HG03159 (cell line): ENCODE measurements around the gene MAPK11.

Source experiments
- ATAC-seq: cut with Tn5 transposase; IDR thresholded peaks from one replicate; pipeline ENCODE4 v1.9.1; 2021; ENCODE audit warnings: mild to moderate bottlenecking, moderate library complexity; ENCODE audit not compliant: unreplicated experiment

The MAPK11 gene

DNA sequence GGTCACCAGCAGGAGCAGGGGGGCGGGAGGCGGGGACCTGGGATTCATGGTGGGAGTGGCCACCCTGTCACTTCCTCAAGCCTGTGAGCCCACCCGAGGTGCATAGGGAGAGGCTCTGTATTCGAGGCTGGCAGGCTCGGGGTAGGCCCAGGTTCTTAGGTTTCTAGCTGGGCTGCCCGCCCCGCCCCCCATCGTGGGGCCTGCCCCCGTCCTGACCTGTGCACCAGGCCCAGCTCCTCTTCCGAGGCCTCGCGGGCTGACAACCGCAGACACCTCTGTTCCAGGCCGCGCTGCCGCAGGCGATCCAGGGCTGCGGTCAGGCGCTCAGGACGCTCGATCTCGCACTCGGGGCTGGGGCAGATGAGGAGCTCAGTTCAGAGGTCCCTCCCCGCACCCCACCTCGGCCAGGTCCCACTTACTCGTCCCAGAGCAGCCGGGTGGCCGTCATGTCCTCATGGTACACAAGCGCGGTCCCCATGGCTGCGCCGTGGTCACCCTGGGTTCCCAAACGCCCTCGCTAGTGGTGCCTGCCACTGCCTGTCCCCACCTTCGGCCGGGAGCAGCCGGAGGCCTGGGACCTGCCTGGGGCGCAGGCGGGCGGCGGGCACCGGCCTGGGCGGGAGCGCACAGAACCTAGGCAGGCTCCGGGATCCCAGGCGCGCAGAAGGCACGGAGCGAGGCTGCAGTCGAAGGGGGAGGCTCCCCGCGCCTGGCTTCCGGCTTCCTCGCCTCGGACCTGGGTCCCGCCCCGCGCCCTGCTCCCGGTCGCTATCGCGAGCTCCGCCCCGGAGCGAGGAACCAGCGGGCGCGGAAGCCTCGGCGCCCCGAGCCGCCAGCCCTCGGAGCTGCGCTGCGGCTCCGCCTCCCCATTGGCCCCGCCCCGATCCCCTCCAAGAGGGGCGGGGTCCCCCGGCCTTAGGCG is 19.4 kb downstream of the MAPK11 start, which contains the start of gene HDAC10:
TSS of gene HDAC10 (minus strand) at position 711 of the 922 bp plus-strand sequence. CDS start at position 478, 233 bp downstream.
- no peak for ATAC-seq

DNA sequence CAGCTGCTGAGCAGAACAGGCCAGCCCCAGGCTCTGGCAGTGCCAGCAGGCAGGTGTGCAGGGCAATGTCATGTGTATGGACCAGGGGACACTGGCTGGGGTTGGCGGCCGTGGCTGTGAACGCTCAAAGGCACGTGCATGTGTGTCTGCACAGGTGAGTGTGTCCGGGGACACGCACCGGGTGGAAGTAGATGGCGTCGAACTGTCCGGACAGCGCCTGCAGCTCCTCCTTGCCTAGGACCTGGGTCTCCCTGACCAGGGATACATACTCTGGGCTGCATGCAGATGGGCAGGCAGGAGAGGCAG is 20.0 kb downstream of the MAPK11 start:
- no peak for ATAC-seq

DNA sequence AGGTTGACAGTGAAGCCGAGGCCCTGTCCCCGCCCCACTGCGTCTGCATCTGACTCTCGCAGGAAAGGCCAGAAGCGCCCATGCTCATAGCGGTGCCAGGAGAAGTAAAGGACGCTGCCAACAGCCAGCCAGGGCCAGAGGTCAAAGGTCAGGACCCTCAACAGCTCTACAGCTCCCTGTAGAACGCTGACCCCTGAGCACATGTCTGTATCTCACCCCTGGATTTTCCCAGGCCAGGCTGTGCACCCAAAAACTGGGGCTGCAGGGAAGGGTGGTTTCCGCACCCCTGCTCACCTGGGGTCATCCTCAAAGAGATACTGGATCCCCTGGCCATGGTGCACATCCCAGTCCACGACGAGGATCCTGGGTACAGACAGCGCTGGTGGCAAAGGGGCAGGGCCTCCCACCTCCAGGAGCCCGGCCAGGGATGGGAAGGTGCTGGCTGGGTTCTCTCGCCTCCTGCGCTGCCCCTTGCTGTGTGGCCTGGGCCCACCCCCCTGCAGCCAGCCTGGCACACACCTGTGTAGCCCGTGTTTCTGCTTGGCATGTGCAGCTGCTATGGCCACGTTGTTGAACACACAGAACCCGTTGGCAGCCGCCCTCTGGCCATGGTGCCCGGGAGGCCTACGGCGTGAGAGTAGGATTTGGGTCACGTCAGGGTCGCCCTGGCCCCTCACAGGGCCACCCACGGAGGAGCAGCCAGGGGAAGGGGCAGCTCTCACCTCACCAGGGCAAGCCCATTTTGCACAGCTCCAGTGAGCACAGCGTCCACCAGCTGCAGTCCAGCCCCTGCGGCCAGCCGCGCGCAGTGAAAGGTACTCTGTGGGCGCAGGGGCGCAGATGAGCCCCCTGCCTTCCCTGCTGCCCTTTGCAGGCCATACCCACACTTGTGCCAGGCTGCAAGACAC is 20.6 kb downstream of the MAPK11 start:
- no peak for ATAC-seq

DNA sequence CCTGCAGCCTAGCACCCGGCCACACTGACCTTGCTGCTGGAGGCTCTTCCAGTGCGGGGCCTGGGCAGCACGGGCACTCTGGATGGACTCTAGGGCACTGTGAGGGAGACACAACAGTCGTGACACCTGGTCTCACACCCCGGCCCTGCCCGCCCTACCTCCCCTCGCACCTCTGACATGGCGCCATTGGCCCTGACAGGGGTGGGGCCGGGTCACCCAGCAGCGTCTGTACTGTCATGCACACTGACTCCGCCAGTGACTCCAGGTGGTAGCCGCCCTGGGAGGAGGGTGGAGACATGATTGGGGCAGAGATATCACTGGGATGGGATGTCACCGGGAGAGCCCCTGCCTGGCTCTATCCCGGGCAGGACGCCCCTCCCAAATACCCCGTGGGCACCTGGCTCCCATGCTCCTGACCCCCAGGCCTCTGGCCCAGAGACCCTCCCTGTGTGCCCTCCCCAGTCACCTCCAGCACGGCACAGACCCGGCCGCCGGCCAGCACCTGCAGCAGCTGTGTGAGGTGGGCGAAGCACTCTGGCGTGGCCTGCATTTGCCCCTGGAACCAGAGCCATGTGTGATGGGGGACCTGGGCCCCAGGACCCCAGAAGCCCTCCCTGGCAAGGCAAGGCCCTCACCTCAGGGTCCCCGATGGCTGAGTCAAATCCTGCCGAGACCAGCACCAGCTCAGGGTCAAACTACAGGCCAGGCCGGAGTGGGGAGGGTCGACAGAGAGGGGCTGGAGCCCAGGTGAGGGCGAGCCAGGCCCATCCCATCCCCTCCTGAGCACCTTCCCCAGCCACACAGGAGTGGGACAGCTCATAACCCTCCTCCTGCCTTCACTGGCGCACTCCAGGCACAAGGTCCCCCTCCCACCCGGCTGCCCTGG is 21.7 kb downstream of the MAPK11 start:
- ATAC-seq: no peak

DNA sequence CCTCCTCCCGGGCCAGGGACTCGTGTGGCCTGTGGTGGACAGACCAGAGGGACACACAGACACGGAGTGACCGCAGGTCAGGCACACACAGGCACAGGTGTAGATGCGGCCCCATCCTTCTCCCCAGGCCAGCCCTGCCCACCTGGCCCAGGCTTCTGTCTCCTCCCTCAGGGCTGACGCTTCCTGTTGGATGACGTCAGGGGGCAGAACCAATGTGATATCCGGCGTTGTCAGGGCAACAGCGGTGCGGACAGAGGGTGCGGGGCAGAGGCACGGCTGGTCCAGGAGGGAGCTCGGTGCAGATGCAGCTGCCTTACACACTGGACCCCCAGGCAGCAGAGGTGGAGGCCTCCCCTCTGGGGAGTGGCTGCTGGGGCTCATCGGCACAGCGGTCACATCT is 22.4 kb downstream of the MAPK11 start:
- ATAC-seq: no peak

DNA sequence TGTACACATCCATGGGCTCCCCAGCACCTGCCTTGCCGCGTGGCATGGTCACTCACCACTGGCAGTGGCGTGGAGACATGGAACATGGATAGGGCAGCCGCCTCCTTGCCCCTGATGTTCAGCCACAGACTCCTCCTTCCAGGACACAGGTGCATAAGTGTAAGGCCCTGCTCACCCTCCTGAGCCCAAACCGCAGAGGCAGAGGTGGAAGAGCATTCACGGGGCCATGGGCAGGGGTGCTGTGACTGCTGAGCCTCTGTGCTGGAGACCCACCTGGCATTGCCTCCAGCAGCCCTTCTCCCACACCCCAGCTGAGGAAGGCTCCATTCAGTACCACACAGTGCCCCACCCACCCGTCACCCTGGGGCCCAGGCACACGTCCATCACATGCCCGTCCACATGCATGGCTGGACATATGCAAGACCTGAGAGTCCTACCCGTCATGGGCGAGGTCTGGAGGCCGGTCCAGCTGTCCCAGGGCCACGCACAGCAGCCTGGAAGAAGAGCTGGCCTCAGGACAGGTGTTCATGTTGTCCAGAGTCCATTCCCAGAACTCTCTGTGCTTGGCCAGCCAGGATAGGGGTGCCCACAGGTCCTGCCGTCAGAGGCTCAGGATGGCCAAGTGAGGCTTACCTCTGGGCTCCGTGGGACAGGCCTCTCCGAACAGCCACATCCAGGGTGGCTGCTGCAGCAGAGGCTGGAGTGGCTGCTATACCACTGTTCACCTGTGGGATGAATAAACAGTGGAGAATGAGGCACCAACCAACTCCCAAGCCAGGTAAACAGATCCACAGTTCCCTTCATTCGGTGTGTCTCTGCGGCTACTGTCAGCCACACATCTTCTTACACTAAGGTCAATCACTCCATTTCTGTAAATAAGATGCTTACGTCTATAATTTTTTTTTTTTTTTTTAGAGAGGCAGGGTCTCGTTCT is 23.7 kb downstream of the MAPK11 start:
- no peak for ATAC-seq

DNA sequence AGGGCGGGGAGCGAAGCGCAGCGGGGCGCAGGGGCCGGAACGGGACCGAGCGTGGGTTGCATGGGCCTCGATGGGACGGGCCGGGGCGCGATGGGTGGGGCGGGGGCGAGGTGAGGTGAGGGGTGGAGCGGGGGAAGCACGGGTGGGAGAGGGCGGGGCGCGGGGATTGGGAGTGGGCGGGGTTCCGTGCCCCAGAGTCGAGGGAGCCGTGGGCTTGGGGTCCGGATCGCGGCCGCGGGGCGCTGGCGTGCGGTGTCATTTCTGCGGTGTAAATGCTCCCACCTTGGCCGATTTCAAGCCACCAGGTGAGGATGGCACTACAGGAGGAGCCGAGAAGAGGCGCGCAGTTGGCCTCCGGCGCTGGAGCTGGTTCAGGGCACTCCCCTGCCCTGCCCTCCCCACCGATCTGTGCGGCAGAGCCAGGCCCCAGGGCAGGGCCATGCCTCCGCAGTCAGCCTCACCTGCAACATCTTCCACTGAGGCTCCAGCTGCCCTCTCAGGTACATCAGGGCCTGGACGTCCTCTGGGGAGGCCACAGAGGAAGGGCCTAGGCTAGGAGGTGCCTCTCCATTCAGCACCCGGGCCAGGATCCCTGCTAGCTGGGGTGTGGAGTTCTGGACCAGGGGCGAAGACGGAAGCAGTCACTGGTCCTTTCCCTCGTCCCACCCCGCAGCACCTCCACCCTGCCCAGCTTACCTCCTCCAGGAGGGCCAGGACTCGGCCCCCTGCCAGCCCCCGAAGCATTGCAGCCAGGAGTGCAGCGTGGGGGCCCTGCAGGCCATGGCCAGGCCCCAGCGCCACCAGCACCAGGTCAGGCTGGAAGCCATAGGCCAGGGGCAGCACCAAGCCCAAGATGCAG is 24.7 kb downstream of the MAPK11 start:
- no peak for ATAC-seq

DNA sequence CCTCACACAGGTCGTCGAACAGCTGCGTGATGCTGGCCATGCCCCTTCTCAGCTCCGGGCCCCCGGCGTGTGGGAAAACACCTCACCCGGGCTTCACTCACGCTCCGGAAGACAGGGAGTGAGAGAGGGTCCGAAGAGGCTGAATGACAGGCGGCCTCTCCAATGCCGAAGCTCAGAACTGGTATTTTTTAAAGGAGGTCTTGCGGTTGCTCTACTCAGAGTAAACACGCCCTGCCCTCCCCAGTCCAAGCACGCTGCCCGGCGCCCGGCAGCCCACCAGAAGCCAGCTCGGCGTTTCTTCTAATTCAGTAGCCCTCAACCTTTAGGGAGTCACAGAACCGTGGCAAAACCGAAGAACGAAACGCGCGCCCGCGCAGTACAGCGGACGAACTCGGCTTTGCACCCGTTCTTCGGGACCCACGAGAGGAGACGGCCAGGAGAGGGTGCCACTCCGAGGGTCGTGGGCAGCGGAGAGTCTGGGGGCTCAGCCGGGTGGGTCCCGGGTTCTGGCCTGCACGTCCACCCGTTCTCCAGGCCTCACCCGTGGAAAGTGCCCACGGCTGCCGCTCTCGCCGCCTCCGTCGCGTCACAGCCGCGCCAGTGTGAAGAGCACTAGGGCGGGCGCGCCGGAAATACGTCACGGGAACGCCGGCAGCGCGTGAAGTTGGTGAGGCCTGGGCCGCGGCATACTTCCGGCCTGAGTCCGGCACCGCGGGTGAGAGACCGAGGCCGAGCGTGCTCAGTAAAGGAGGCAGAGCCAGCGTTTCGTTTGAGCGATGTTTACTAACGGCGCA is 25.6 kb downstream of the MAPK11 start, which contains the start of gene TUBGCP6:
TSS of gene TUBGCP6 (minus strand) at position 604 of the 794 bp plus-strand sequence. CDS start at position 40, 564 bp downstream.
- peak; percentile 66 for ATAC-seq

DNA sequence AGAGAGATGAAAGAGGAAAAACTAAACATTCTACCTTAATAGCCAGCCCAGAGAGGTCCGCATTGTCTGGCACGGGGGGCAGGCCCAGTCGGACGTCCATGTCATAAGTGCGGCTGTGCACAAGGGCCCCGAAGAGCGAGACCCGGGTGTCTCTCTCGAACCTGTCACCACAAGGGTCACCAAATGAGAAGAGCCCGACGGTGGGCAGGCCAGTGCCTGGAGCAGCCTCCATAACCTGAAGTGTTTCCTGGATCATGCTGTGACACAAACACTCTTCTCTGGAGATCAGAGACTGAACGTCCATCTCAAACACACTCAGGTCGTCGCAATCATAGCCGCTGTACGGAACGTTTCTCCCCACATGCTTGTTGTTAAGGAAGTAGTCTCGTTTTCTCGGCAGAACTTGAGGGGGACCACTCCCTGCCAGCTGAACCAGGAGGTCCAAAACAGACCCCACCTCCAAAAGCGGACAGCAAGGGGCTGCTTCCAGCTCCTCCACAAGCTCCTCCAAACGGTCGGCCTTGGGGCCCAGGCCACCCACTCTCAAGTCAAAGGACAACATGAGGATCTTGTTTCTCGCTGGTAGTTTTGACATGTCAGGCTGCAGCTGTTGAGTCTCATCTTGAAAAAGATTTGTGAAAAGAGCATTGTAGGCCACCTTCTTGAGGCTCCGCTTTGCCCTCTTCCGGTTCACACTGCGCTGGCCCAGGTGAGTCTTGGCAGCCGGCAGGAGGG is 26.3 kb downstream of the MAPK11 start:
- ATAC-seq: no peak

DNA sequence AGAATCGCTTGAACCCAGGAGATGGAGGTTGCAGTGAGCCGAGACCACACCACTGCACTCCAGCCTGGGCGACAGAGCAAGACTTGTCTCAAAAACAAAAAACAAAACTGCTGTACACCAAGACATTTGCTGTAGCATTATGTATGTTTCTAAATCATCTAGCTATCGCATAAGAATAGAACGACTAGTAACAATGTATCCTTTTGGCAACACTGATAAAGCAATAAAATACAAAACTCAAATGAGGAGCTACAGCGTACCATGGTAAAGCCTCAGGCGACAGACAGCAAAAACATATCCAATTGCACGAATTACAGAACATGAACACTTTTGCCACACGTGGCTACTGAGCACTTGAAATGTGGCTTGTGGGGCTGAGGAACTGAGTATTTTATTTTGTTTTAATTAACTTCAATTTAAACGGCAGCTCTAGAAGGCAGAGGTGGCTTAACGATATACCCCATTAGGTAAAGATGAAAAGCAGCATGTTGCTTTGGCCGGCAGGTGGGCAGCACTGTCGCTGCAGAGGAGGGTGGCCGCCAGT is 27.7 kb downstream of the MAPK11 start:
- no peak for ATAC-seq

DNA sequence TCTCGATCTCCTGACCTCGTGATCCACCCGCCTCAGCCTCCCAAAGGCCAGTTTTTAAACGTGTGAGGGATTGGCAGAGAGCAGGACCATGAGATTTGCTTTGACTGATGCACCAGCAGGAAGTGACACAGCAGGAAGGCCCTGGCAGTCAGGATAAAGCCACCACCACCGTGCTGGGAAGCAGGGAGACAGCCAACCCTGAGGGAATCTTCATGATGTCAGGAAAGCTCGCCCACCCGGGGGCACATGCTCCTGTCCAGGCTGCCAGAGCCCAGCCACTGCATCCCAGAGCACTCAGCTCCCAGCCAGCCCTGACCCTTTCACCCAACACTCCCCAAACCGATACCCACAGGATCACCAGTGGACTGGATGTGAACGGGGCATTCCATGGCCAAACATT is 31.4 kb downstream of the MAPK11 start:
- ATAC-seq: no peak

DNA sequence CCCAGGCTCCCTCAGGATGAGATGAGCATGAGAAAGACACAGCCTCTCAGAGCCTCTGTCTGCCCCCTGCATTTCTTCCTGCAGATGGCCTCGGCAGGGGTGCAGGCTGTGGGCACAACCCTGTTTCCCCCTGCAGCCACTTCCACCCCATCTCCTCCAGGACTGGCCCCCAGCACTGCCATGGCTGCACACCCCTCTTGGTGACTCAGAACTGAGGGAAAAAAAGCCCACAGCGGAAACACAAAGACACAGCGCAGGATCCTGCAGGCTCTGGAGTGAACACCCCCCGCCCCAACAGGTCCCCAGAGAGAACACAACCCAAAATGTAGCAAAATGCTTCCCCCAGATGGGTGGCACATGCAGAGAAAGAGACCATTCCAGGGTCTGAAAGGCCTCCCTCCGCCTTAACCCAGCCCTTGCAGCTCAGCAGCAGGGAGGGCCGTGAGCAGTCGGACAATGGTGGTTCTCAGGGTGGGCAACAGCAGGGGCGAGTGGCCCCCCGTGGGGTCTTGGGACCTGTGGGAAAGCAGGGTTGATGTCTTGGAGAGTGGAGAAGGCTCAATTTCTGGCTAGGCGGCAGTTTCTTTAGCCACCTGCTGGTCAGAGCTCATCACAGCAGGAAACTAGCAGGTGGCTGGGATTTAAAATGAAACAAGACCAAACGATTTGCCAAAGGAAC is 33.3 kb downstream of the MAPK11 start:
- no peak for ATAC-seq

DNA sequence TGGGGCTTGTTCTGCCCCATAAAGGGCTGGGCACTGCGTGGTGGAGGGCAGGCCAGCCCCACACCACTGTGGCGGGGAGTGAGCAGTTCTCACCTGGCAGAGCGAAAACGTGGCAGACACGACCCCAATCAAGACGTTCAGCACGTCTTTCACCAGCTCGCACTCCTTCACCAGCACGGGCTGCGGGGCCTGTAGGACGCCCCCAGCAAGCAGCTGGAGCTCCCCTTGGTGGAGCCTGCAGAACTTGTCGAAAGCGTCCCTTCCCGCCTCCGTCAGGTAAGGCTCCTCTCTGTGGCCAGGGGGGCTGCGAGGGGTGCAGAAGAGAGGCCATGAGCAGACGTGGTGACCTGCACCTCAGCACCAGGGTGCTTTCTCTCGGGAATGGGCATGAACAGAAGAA is 37.0 kb downstream of the MAPK11 start:
- no peak for ATAC-seq

DNA sequence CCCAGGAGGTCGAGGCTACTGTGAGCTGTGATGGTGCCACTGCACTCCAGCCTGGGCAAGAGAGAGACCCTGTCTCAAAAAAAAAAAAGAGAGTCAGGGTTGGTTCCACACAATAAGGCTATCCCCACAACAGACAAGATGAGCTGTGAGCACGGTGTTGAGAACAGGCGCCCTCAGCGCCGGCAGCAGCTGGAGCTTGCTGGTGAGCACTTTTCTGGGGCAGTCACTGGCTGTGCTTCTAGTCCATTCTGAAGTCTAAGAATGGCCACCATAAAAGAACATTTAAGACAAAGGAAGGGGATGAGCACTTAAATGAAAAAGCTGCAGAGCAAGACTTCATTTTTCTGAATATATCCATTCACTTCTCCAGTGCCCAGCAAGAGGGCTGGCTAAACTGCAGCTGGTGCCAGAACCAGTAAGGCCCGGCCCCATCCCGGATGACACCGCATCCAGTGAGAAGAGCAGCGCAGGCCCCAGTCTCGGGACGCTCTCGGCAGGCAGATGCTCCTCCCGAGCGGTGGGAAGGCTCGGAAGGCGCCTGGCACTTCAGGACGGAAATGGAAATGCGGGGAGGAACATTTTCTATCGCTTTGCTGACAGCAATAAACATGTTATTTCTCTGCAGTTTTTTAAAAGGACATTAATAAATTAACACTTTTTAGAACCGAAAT is 37.6 kb downstream of the MAPK11 start:
- ATAC-seq: no peak

DNA sequence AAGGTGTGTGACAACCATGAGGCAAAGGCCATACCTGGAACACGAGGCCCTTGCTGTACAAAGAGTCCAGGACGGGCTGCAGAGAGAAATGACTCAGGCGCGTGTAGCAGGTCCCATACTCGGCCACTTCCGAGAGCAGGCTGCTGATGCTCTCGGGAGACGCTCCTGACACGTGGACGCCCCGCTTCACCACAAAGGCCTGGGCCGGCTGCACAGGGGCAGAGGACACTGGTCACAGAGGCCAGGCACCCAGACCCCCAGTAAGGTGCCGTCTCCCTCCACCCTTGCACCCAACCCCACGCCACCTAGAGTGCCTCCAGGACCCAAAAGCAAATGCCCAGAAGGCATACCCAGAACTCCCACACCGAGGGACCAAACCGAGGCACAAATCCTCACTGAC is 40.8 kb downstream of the MAPK11 start:
- ATAC-seq: no peak

DNA sequence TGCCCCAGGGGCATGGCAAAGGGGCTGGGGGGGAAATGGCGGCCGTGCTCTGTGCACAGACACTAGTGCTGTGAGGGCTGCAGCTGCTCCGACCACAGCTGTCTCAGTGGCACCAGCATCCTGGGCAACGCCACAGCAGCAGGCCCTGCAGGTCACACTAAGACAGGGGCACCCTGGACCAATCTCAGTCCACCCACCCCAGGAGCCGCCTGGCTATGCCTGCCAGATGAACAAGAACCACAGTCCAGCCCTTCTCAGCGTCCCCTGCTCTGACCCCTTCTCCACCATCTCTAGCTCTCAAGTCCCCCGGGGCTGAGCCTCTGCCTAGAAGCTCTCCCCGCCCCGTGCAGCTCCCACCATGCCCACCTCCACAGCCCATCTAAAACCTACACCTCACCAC is 41.8 kb downstream of the MAPK11 start:
- no peak for ATAC-seq
